Spinal cord (tissue), 10 donors: ENCODE data around the gene CSGALNACT2. TPM values are rescaled to one million over a fixed set of nuclear protein-coding genes. Genes with fewer than 3 reads are reported as not detected.

ENCODE experiments used
- DNase-seq, 6 donors: peaks; one replicate each; pipeline versions ENCODE4 v3.0.0 to v3.0.0-alpha.2; 2013 to 2015; ENCODE audit warnings: low spot score in 6 of 6, low read depth in 4 of 6
- H3K27ac ChIP-seq: one replicate; pipeline ENCODE4 v1.5.1; 2013; ENCODE audit warnings: low read depth, low read length, control low read depth
- H3K27me3 ChIP-seq: one replicate; pipeline ENCODE4 v1.6.1; 2013; ENCODE audit warnings: low read length; ENCODE audit not compliant: control insufficient read depth, insufficient read depth
- H3K36me3 ChIP-seq: one replicate; pipeline ENCODE4 v1.6.1; 2013; ENCODE audit warnings: low read length; ENCODE audit not compliant: control insufficient read depth, insufficient read depth
- H3K4me1 ChIP-seq: one replicate; pipeline ENCODE4 v1.6.1; 2013; ENCODE audit warnings: low read length; ENCODE audit not compliant: control insufficient read depth, insufficient read depth
- H3K4me3 ChIP-seq: one replicate; pipeline ENCODE4 v1.5.1; 2013; ENCODE audit warnings: low read depth, low read length, control low read depth
- H3K9me3 ChIP-seq: one replicate; pipeline ENCODE4 v1.6.1; 2013; ENCODE audit warnings: low read length; ENCODE audit not compliant: control insufficient read depth, insufficient read depth
- WGBS: methylation state at CpG from one replicate; pipeline ENCODE4 v1.1.5; 2013; ENCODE audit warnings: missing lambda C conversion rate; ENCODE audit not compliant: insufficient coverage; 5-methylcytosine and 5-hydroxymethylcytosine counted together
- polyA plus RNA-seq, 2 donors: library from polyadenylated mRNA; unstranded; fragments of 120-200 nt; gene quantifications; one replicate each; pipeline ENCODE4 v1.2.1, GENCODE V29; 2013; ENCODE audit not compliant: insufficient read length in 2 of 2
- total RNA-seq, 2 donors: library from RNA; depleted of rRNA in 1 of 2; stranded (reverse); fragments of 120-200 nt in 1 of 2; fragments of >200 nt in 1 of 2; gene quantifications; one replicate each; pipeline versions ENCODE4 v1.2.3 to v1.2.4, GENCODE V29; 2013 to 2014
- donor health status: healthy.

The CSGALNACT2 gene
- total and polyA plus RNA-seq, 4 donors, result 14.6 to 28.8 (median 19.3) TPM

DNA sequence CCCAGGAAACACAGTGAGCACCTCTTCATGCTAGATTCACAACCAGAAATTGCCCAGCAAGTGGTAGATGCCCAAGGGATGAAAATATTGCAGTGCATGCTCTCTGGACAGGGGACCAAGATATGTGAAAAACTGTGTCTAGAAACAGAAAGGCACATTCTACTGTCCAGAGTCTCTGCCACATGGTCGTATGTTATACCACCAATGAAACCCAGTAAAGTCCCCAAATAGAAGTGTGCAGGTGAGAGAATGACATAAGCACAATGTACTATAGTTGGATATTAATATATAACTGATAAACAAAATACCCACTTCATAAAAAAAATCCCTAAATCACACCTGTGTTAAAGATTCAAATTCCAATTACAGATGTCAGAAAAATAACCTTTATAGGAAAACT is 84.8 kb downstream of the CSGALNACT2 start:
- Histone ChIP-seq H3K36me3 (peaks cover 8% of the 10 kb centered on the region), H3K4me1 (peaks cover 42% of the 10 kb centered on the region), H3K9me3 (no peaks in the 10 kb centered on the region), H3K4me3 (no peak overlapping the region), H3K27ac (no peak overlapping the region), H3K27me3 (peaks cover under 1% of the 10 kb centered on the region)
- WGBS, result no CpG with 5 or more reads among the region's 1 CpG
- DNase-seq, result no peak

DNA sequence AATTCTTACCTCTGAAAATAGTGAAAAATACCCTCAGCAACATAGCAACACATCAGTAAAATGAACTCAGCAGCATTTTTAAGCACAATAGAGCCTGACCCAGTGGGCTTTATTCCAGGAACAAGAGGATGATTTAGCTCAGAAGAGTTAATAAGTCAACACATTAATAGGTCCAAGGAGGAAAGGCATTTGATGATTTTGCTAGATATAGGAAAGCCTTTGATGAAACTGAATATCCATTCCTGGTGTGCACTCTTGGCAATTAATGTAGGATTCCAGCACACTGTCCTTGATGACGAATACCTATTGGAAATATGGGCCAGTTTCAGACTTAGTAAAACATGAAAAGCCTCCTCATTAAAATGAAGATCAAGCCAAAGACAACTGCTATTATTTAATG is 86.1 kb downstream of the CSGALNACT2 start:
- Histone ChIP-seq H3K36me3 (peaks cover 3% of the 10 kb centered on the region), H3K9me3 (no peaks in the 10 kb centered on the region), H3K27ac (no peak overlapping the region), H3K4me1 (peaks cover 37% of the 10 kb centered on the region), H3K27me3 (peaks cover 13% of the 10 kb centered on the region), H3K4me3 (no peak overlapping the region)
- 83% methylated on average over 1 of the region's 1 CpG for WGBS
- no peak for DNase-seq

DNA sequence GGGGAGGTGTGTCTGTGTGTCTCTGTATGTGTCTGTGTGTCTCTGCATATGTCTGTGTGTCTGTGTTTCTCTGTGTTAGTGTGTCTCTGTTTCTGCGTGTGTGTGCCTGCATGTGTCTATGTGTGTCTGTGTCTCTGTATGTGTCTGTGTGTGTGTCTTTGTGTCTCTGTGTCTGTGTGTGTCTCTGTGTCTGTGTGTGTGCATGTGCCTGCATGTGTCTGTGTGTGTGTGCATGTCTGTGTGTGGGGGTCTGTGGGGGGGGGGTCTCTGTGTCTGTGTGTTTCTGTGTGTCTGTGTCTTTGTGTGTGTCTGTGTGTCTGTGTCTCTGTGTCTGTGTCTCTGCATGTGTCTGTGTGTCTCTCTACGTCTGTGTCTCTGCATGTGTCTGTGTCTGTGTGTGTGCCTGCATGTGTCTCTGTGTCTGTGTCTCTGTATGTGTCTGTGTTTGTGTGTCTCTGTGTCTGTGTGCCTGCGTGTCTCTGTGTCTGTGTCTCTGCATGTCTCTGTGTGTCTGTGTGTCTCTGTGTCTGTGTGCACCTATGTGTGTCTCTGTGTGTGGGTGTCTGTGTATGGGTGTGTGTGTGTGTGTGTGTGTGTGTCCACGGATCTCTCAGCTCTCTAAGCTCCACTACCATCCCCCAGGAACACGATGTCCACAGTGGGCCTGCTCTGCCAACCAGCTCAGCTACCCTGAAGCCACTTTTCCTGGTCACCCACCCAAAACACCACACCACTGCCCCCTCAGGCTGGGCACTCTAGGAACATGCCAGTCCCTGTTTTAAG is 87.0 kb downstream of the CSGALNACT2 start:
- Histone ChIP-seq H3K27me3 (peaks cover 16% of the 10 kb centered on the region), H3K36me3 (peaks cover 3% of the 10 kb centered on the region), H3K4me3 (no peak overlapping the region), H3K4me1 (peaks cover 31% of the 10 kb centered on the region), H3K9me3 (no peaks in the 10 kb centered on the region), H3K27ac (no peak overlapping the region)
- WGBS, result 87% methylated on average over 3 of the region's 5 CpGs
- no peak for DNase-seq

DNA sequence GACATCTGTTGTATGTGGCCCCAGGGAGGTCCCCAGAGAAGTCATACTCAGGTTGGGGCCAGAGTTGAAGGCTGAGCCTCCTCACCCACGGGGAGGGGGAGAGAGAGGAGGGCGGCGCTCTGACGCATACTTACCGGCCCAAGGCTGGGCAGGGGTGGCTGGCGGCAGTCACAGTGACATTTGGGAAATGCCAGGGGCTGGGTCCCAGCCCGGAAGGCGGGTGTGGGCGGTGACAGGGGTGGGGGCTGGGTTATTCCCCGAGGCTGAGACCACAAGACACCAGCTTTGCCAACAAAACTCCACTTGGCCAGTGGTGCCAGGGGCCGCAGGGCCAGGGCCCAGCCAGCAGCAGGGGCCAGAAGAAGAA is 87.5 kb downstream of the CSGALNACT2 start:
- WGBS, result 52% methylated on average over 11 of the region's 11 CpGs
- H3K4me3 ChIP-seq, result no peak overlapping the region
- peaks cover 33% of the 10 kb centered on the region for H3K4me1 ChIP-seq
- peaks cover 3% of the 10 kb centered on the region for H3K36me3 ChIP-seq
- H3K9me3 ChIP-seq, result no peaks in the 10 kb centered on the region
- no peak for DNase-seq
- peaks cover 22% of the 10 kb centered on the region for H3K27me3 ChIP-seq
- H3K27ac ChIP-seq, result no peak overlapping the region

GRCh38 chr10:43226441-43226840 is 88.2 kb downstream of the CSGALNACT2 start:
- 88% methylated on average over 6 of the region's 6 CpGs for WGBS
- Histone ChIP-seq H3K9me3 (no peaks in the 10 kb centered on the region), H3K36me3 (peaks cover 3% of the 10 kb centered on the region), H3K27ac (no peak overlapping the region), H3K4me3 (no peak overlapping the region), H3K27me3 (peaks cover 28% of the 10 kb centered on the region), H3K4me1 (peaks cover 26% of the 10 kb centered on the region)
- no peak for DNase-seq

DNA sequence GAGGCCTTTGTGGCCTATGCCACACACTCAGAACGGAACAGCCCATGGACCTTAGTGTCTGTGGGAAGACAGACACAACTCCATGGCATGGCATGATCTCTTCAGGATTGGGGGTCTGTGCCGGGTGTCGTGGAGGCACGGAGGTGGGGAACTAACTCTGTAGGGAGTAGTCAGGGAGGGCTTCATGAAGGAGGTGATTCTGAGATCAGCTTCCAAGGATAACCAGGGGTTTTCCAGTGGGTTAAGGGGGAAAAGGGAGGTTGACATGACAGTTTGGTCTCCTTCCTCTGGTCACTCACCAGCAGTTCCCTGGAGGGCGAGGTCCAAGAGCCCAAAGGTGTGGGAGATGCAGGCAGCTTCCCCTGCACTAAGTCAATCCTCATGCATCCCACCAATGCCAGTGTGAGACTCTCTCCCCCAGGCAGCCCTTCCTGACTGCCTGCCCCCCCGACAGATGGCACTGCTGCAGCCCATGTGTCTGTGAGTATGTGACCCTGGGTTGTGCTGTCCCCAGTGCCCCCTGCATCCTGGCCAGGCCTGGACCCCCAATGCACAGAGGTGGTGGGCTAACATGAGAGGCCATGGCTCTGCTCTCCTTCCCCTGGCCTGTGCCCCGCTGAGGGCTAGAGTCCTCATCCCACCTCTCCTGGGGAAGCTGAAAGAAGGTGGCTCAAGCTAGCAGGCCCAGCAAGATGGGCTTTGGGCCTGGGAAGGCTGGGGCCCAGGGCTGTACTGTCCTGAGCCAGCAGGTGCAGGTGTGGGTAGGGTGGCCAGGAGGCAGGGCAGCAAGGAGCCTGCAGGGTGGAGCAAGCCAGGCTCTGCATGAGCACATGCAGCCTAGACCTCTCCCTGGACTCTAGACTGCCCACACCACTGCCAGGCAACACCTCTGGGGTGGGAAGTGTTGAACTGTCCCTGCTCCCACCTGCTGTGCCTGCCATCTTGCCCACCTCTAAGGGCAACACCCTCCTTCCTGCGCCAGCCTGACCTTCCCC is 88.9 kb downstream of the CSGALNACT2 start:
- DNase-seq, result no peak
- Histone ChIP-seq H3K9me3 (no peaks in the 10 kb centered on the region), H3K4me1 (peaks cover 19% of the 10 kb centered on the region), H3K4me3 (no peak overlapping the region), H3K27me3 (peaks cover 35% of the 10 kb centered on the region), H3K36me3 (no peaks in the 10 kb centered on the region), H3K27ac (no peak overlapping the region)
- 89% methylated on average over 6 of the region's 8 CpGs for WGBS

- 65% methylated on average over 14 of the region's 14 CpGs for WGBS
- Histone ChIP-seq H3K4me3 (no peak overlapping the region), H3K4me1 (peaks cover 14% of the 10 kb centered on the region), H3K27ac (no peak overlapping the region), H3K36me3 (no peaks in the 10 kb centered on the region), H3K27me3 (peaks cover 39% of the 10 kb centered on the region), H3K9me3 (no peaks in the 10 kb centered on the region)
- DNase-seq, result no peak
These were observed 89.9 kb downstream of the CSGALNACT2 start for GRCh38 chr10:43227911-43228782.

GRCh38 chr10:43228783-43229207 is 90.5 kb downstream of the CSGALNACT2 start:
- no peak for DNase-seq
- 10% methylated on average over 23 of the region's 23 CpGs for WGBS
- Histone ChIP-seq H3K27ac (no peak overlapping the region), H3K4me3 (no peak overlapping the region), H3K36me3 (no peaks in the 10 kb centered on the region), H3K4me1 (peaks cover 14% of the 10 kb centered on the region), H3K9me3 (no peaks in the 10 kb centered on the region), H3K27me3 (peaks cover 39% of the 10 kb centered on the region)
